Osteoblast (primary cell): ENCODE data around the gene RANBP17. TPM values are rescaled to one million over a fixed set of nuclear protein-coding genes. Genes with fewer than 3 reads are reported as not detected.

ENCODE experiments used
- DNase-seq: peaks from one replicate; pipeline ENCODE4 v3.0.0; 2011; ENCODE audit warnings: low spot score, mixed read lengths; ENCODE audit not compliant: insufficient read length; ENCODE audit errors: missing footprints
- H2AFZ ChIP-seq: 2 replicates; pipeline ENCODE4 v1.6.0; 2011; ENCODE audit warnings: mild to moderate bottlenecking, low read length
- H3K27ac ChIP-seq: 2 replicates; pipeline ENCODE4 v1.5.1; 2011; ENCODE audit warnings: mild to moderate bottlenecking, low read depth, low read length, moderate library complexity
- H3K27me3 ChIP-seq: 2 replicates; pipeline ENCODE4 v1.6.0; 2012; ENCODE audit warnings: mild to moderate bottlenecking, control low read depth, inconsistent platforms, low read length, moderate library complexity; ENCODE audit not compliant: insufficient read depth
- H3K36me3 ChIP-seq: 2 replicates; pipeline ENCODE4 v1.5.1; 2011; ENCODE audit warnings: mild to moderate bottlenecking, low read length, control low read depth, moderate library complexity; ENCODE audit not compliant: insufficient read depth
- H3K4me1 ChIP-seq: 2 replicates; pipeline ENCODE4 v1.5.1; 2011; ENCODE audit warnings: mild to moderate bottlenecking, low read length, control low read depth, moderate library complexity; ENCODE audit not compliant: insufficient read depth
- H3K4me2 ChIP-seq: 2 replicates; pipeline ENCODE4 v1.6.0; 2011; ENCODE audit warnings: mild to moderate bottlenecking, low read length; ENCODE audit not compliant: insufficient read depth
- H3K4me3 ChIP-seq: fragments of 200-600 bp; sonication (generic); 3 replicates; pipeline ENCODE4 v1.5.1; 2012; ENCODE audit warnings: mild to moderate bottlenecking, low read length, inconsistent platforms; ENCODE audit not compliant: insufficient read depth
- H3K79me2 ChIP-seq: 2 replicates; pipeline ENCODE4 v1.6.0; 2012; ENCODE audit warnings: mild to moderate bottlenecking, low read length, control low read depth, inconsistent platforms; ENCODE audit not compliant: insufficient read depth
- H3K9me3 ChIP-seq: 2 replicates; pipeline ENCODE4 v1.5.1; 2011; ENCODE audit warnings: low read depth, low read length, control low read depth
- H4K20me1 ChIP-seq: 2 replicates; pipeline ENCODE4 v1.6.0; 2012; ENCODE audit warnings: mild to moderate bottlenecking, low read length, control low read depth; ENCODE audit not compliant: insufficient read depth
- total RNA-seq: library from RNA; depleted of rRNA; stranded (reverse); fragments of >200 nt; gene quantifications from 2 replicates; pipeline ENCODE4 v1.2.3, GENCODE V29; 2012
- TF ChIP-seq, protein P1 (sequence below): IDR thresholded peaks from 2 replicates; pipeline ENCODE4 v1.5.1; 2011; ENCODE audit warnings: mild to moderate bottlenecking, low read depth, low read length, moderate library complexity; ENCODE audit errors: extremely low read depth

Gene RANBP17
- total RNA-seq, 1 donor = 4.0 TPM

DNA sequence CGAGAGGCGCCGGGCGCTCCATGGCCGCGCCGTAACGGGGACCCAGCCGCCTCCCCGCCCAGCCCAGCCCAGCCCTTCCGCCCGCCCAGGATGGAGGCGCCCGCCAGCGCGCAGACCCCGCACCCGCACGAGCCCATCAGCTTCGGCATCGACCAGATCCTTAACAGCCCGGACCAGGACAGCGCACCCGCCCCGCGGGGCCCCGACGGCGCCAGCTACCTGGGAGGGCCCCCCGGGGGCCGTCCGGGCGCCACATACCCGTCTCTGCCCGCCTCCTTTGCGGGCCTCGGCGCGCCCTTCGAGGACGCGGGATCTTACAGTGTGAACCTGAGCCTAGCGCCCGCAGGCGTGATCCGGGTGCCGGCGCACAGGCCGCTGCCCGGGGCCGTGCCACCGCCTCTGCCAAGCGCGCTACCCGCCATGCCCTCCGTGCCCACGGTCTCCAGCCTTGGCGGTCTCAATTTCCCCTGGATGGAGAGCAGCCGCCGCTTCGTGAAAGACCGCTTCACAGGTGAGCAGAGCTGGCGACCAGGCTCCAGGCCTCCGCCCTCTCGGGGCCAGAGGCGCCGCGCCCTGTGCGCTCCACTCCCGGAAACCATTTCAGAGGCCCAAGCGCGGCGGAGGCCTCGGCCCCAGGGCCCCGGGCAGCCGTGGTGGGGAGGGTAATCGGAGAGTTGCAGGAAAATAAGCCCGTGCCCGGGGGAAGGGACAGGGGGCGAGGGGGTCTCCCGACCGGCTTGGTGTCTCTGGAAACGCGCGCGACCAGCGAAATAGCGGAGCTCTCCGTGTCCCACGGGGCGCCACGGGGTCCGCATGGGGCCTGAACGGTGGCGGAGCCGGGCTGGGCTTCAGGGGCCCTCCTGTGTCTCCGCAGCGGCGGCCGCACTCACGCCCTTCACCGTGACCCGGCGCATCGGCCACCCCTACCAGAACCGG is 447.7 kb downstream of the RANBP17 start:
- H3K36me3 ChIP-seq = no peaks in the 10 kb centered on the region
- H3K27ac ChIP-seq = no peak overlapping the region
- no peak overlapping the region for H3K4me2 ChIP-seq
- peaks cover 97% of the 10 kb centered on the region for H3K27me3 ChIP-seq
- DNase-seq = no peak
- H3K4me1 ChIP-seq = no peaks in the 10 kb centered on the region
- H3K79me2 ChIP-seq = no peaks in the 10 kb centered on the region
- H2AFZ ChIP-seq = no peak overlapping the region
- no peaks in the 10 kb centered on the region for H3K9me3 ChIP-seq
- TF ChIP-seq, protein P1, sequence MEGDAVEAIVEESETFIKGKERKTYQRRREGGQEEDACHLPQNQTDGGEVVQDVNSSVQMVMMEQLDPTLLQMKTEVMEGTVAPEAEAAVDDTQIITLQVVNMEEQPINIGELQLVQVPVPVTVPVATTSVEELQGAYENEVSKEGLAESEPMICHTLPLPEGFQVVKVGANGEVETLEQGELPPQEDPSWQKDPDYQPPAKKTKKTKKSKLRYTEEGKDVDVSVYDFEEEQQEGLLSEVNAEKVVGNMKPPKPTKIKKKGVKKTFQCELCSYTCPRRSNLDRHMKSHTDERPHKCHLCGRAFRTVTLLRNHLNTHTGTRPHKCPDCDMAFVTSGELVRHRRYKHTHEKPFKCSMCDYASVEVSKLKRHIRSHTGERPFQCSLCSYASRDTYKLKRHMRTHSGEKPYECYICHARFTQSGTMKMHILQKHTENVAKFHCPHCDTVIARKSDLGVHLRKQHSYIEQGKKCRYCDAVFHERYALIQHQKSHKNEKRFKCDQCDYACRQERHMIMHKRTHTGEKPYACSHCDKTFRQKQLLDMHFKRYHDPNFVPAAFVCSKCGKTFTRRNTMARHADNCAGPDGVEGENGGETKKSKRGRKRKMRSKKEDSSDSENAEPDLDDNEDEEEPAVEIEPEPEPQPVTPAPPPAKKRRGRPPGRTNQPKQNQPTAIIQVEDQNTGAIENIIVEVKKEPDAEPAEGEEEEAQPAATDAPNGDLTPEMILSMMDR = no peak
- no peaks in the 10 kb centered on the region for H4K20me1 ChIP-seq
- no peak overlapping the region for H3K4me3 ChIP-seq

DNA sequence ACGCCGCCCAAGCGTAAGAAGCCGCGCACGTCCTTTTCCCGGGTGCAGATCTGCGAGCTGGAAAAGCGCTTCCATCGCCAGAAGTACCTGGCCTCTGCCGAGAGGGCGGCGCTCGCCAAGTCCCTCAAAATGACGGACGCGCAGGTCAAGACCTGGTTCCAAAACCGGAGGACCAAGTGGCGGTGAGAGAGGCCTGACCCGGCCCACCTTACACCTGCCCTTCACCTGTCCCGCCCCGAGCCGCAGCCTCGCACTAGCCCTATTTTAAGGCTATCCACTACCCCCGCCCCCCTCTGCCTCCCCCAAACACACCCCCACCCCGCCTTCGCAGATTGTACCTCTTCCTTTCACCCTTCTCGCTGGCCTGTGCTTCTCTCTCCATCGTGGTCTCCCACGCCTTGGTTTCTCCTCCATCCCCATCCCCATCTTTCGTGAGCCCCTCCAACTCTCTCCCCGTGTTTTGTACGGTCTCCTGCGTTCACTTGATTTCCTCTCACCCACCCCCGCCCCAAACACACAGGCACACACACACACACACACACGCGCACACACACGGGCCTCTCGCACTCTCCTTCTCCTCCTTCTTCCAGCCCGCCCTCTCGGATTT is 448.5 kb downstream of the RANBP17 start:
- no peaks in the 10 kb centered on the region for H4K20me1 ChIP-seq
- no peak for DNase-seq
- peaks cover 97% of the 10 kb centered on the region for H3K27me3 ChIP-seq
- no peak overlapping the region for H3K4me3 ChIP-seq
- H2AFZ ChIP-seq = no peak overlapping the region
- no peak overlapping the region for H3K27ac ChIP-seq
- no peaks in the 10 kb centered on the region for H3K4me1 ChIP-seq
- no peaks in the 10 kb centered on the region for H3K79me2 ChIP-seq
- no peak overlapping the region for H3K4me2 ChIP-seq
- TF ChIP-seq, protein P1 = no peak
- no peaks in the 10 kb centered on the region for H3K9me3 ChIP-seq
- no peaks in the 10 kb centered on the region for H3K36me3 ChIP-seq

GRCh38 chr5:171310819-171311321 is 449.1 kb downstream of the RANBP17 start:
- H3K27ac ChIP-seq = no peak overlapping the region
- H4K20me1 ChIP-seq = no peaks in the 10 kb centered on the region
- no peaks in the 10 kb centered on the region for H3K4me1 ChIP-seq
- no peaks in the 10 kb centered on the region for H3K9me3 ChIP-seq
- H3K27me3 ChIP-seq = peaks cover 97% of the 10 kb centered on the region
- H3K79me2 ChIP-seq = no peaks in the 10 kb centered on the region
- H3K4me2 ChIP-seq = no peak overlapping the region
- peak; percentile 87 for DNase-seq
- H3K36me3 ChIP-seq = no peaks in the 10 kb centered on the region
- TF ChIP-seq, protein P1 = no peak
- H3K4me3 ChIP-seq = no peak overlapping the region
- H2AFZ ChIP-seq = no peak overlapping the region
